HCT116 (cell line): ENCODE results near the gene UFL1. TPM values are rescaled to one million over a fixed set of nuclear protein-coding genes. Genes with fewer than 3 reads are reported as not detected.

Source experiments
- ATAC-seq: fragments of 200-7000 bp; cut with Tn5 transposase; 2 replicates; pipeline ENCODE4 v1.9.1; 2020; ENCODE audit warnings: mild to moderate bottlenecking, moderate library complexity
- BruUV-seq: library from RNA; stranded (reverse); fragments of 400-500 nt; replicated peaks from 2 replicates; lab custom pipeline; 2021; lab: Mats Ljungman, UMichigan
- CTCF ChIA-PET: fragments of 300-600 bp; sonication (Branson Sonifier 250); formaldehyde crosslinking; loops from one replicate; lab custom pipeline; 2021; ENCODE audit warnings: antibody characterized with exemption; lab: Charles Lee
- POLR2A ChIA-PET: fragments of 300-600, 350-600 bp; sonication (Branson Sonifier 250); formaldehyde crosslinking; loops from one replicate; lab custom pipeline; 2021; ENCODE audit warnings: antibody characterized with exemption; lab: Charles Lee
- RAD21 ChIA-PET, 2 experiments: fragments of 300-600 bp; sonication (Branson Sonifier 250); formaldehyde crosslinking; loops; one replicate each; lab custom pipeline; 2023; ENCODE audit warnings: low total read pairs in 2 of 2; ENCODE audit not compliant: uncharacterized antibody in 2 of 2, unreplicated experiment in 2 of 2, low non-redundant PET in 1 of 2; lab: Charles Lee
- DNase-seq: peaks from one replicate; pipeline ENCODE4 v3.0.0-alpha.2; 2010; ENCODE audit warnings: low read depth, low spot score
- H2AFZ ChIP-seq: fragments of 200-600 bp; shearing (Covaris generic), sonication (generic); 2 replicates; pipeline ENCODE4 v1.6.1; 2017; ENCODE audit warnings: low read depth, mixed run types, mixed read lengths, antibody characterized with exemption, low read length; ENCODE audit not compliant: poor library complexity, severe bottlenecking
- H3K27ac ChIP-seq: 2 replicates; pipeline ENCODE4 v1.5.1; 2012; ENCODE audit warnings: low read depth, low read length
- H3K27me3 ChIP-seq: fragments of 200-600 bp; sonication (generic); 2 replicates; pipeline ENCODE4 v1.6.1; 2016; ENCODE audit warnings: mixed run types, low read length, mixed read lengths; ENCODE audit not compliant: insufficient read depth
- H3K36me3 ChIP-seq, 2 experiments: fragments of 200-500 bp in 1 of 2; fragments of 200-600 bp in 1 of 2; sonication (Bioruptor generic) in 1 of 2; sonication (generic) in 1 of 2; 2 replicates each; pipeline versions ENCODE4 v1.5.1 to v1.6.1; 2014 to 2016; ENCODE audit warnings: low read length in 2 of 2, inconsistent platforms in 1 of 2, mixed read lengths in 1 of 2, mixed run types in 1 of 2; ENCODE audit not compliant: insufficient read depth in 2 of 2, control insufficient read depth in 1 of 2
- H3K4me1 ChIP-seq, 2 experiments: fragments of 200-600 bp in 1 of 2; sonication (generic) in 1 of 2; 2 replicates each; pipeline versions ENCODE4 v1.5.1 to v1.6.1; 2012 to 2017; ENCODE audit warnings: low read length in 2 of 2, inconsistent platforms in 1 of 2, mild to moderate bottlenecking in 1 of 2, mixed read lengths in 1 of 2, mixed run types in 1 of 2, moderate library complexity in 1 of 2; ENCODE audit not compliant: insufficient read depth in 2 of 2, control insufficient read depth in 1 of 2
- H3K4me2 ChIP-seq: fragments of 200-600 bp; sonication (generic); 2 replicates; pipeline ENCODE4 v1.6.1; 2017; ENCODE audit warnings: mixed run types, low read length, mixed read lengths
- H3K4me3 ChIP-seq, 2 experiments: fragments of 200-600 bp in 1 of 2; sonication (generic) in 1 of 2; replicated peaks in 1 of 2; 2 replicates each; pipeline ENCODE4 v1.5.1; 2011 to 2016; ENCODE audit warnings: low read length in 2 of 2, control low read depth in 1 of 2, low read depth in 1 of 2, mild to moderate bottlenecking in 1 of 2, mixed read lengths in 1 of 2, mixed run types in 1 of 2
- H3K79me2 ChIP-seq: fragments of 200-600 bp; sonication (generic); 2 replicates; pipeline ENCODE4 v1.6.1; 2017; ENCODE audit warnings: mild to moderate bottlenecking, mixed run types, low read length, moderate library complexity, mixed read lengths; ENCODE audit not compliant: insufficient read depth
- H3K9ac ChIP-seq: fragments of 200-600 bp; sonication (generic); 2 replicates; pipeline ENCODE4 v1.6.1; 2016; ENCODE audit warnings: low read length, mixed read lengths
- H3K9me2 ChIP-seq: fragments of 200-600 bp; sonication (generic), shearing (Covaris generic); 2 replicates; pipeline ENCODE4 v1.6.1; 2017; ENCODE audit warnings: mixed run types, mild to moderate bottlenecking, moderate library complexity; ENCODE audit not compliant: insufficient read depth
- H3K9me3 ChIP-seq, 2 experiments: fragments of 200-500 bp in 1 of 2; fragments of 200-600 bp in 1 of 2; sonication (Bioruptor generic) in 1 of 2; sonication (generic) in 1 of 2; 2 replicates each; pipeline ENCODE4 v1.6.1; 2014 to 2017; ENCODE audit warnings: low read length in 2 of 2, mixed read lengths in 2 of 2, inconsistent platforms in 1 of 2, low read depth in 1 of 2, mild to moderate bottlenecking in 1 of 2, mixed run types in 1 of 2, moderate library complexity in 1 of 2; ENCODE audit not compliant: control insufficient read depth in 1 of 2, insufficient read depth in 1 of 2
- H4K20me1 ChIP-seq: fragments of 200-600 bp; sonication (generic), shearing (Covaris generic); 2 replicates; pipeline ENCODE4 v1.6.1; 2017; ENCODE audit warnings: mixed run types, mild to moderate bottlenecking, moderate library complexity; ENCODE audit not compliant: insufficient read depth
- ATF3 ChIP-seq: IDR thresholded peaks from 2 replicates; pipeline ENCODE4 v1.6.1; 2012
- CBX3 ChIP-seq: IDR thresholded peaks from 2 replicates; pipeline ENCODE4 v1.6.1; 2012; ENCODE audit warnings: low read depth
- CEBPB ChIP-seq: IDR thresholded peaks from 2 replicates; pipeline ENCODE4 v1.6.1; 2012; ENCODE audit warnings: low read depth
- CTCF ChIP-seq, 3 experiments: fragments of 200-600 bp in 1 of 3; sonication (generic) in 1 of 3; IDR thresholded peaks in 2 of 3; conservative IDR thresholded peaks in 1 of 3; 2 replicates each; pipeline ENCODE4 v1.5.1; 2012 to 2017; ENCODE audit warnings: low read depth in 2 of 3, low read length in 2 of 3, antibody characterized with exemption in 1 of 3, borderline replicate concordance in 1 of 3, control low read depth in 1 of 3, mild to moderate bottlenecking in 1 of 3, mixed read lengths in 1 of 3, mixed run types in 1 of 3, moderate library complexity in 1 of 3; ENCODE audit not compliant: insufficient read depth in 1 of 3
- EZH2 ChIP-seq: fragments of 200-600 bp; sonication (generic); IDR thresholded peaks from 2 replicates; pipeline ENCODE4 v1.6.1; 2017; ENCODE audit warnings: antibody characterized with exemption, mixed run types
- EZH2phosphoT487 ChIP-seq: fragments of 200-600 bp; IDR thresholded peaks from 2 replicates; pipeline ENCODE4 v1.6.1; 2018; ENCODE audit warnings: antibody characterized with exemption, borderline replicate concordance
- POLR2A ChIP-seq: IDR thresholded peaks from 2 replicates; pipeline ENCODE4 v1.7.0; 2011; ENCODE audit warnings: borderline replicate concordance; ENCODE audit not compliant: insufficient read depth, insufficient read length; ENCODE audit errors: extremely low read depth
- SP1 ChIP-seq: IDR thresholded peaks from 2 replicates; pipeline ENCODE4 v1.6.1; 2012; ENCODE audit warnings: low read depth
- ZFX ChIP-seq: fragments of 450-650 bp; IDR thresholded peaks from 2 replicates; pipeline ENCODE4 v1.6.1; 2017
- intact Hi-C: fragments of 100-400 bp; cut with micrococcal nuclease; formaldehyde crosslinking; loops from 2 replicates; pipeline ENCODE4 v1.10.0; 2022
- total RNA-seq: library from RNA; stranded (reverse); gene quantifications from one replicate; pipeline ENCODE4 v1.2.1, GENCODE V29; 2021; ENCODE audit not compliant: unreplicated experiment
- TF ChIP-seq, protein P1 (sequence below): IDR thresholded peaks from 2 replicates; pipeline ENCODE4 v1.6.1; 2012

UFL1 gene
- total RNA-seq, 1 experiment from 2014 or later = 19.6 TPM

DNA sequence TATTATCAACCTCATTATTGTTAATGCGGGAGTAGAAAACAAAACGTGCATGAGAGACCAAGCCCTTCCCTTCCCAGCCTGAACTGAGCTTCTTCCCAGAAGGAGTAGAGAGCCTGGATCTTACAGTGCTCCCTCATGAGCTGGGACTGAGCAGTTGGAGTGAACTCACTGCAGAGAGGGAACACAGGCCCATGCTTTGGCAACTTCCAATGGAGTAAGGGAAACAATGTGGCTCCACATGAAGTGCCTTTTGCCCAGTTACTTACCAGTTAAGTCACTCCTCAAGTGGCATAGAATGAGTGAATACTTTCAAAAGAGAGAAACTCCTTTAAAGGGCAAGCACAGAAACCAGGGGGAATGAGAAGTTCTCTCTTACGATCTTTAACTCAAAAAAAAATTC, 53.8 kb downstream of the UFL1 start:
- intact Hi-C loops = no loop called here
- Histone ChIP-seq H4K20me1 (no peaks in the 10 kb centered on the region), H3K9ac (no peak overlapping the region), H3K9me2 (no peaks in the 10 kb centered on the region), H3K27ac (no peak overlapping the region), H3K9me3 (peaks cover 0 to 2% of the 10 kb centered on the region in 2 experiments; a peak in 2 of 4 replicates), H3K36me3 (no peaks in the 10 kb centered on the region), H3K4me1 (no peaks in the 10 kb centered on the region), H3K79me2 (no peaks in the 10 kb centered on the region), H3K4me2 (no peak overlapping the region), H2AFZ (no peak overlapping the region), H3K4me3 (no peak overlapping the region), H3K27me3 (no peaks in the 10 kb centered on the region)
- TF ChIP-seq, protein P1, sequence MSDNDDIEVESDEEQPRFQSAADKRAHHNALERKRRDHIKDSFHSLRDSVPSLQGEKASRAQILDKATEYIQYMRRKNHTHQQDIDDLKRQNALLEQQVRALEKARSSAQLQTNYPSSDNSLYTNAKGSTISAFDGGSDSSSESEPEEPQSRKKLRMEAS = no peak
- no peak for TF ChIP-seq EZH2phosphoT487
- no peak for TF ChIP-seq CBX3
- no peak for TF ChIP-seq SP1
- no peak for TF ChIP-seq POLR2A
- no peak for TF ChIP-seq CEBPB
- TF ChIP-seq ATF3 = no peak
- no peak for TF ChIP-seq EZH2
- TF ChIP-seq CTCF (IDR thresholded peaks at IDR 0.05 in 2 of 3, conservative IDR thresholded peaks at IDR 0.05 in 1 of 3; ENCODE audit: borderline replicate concordance in 1 of 3, insufficient read depth in 1 of 3, low read depth in 2 of 3, low read length in 2 of 3) = no peak
- no peak for TF ChIP-seq ZFX
- POLR2A ChIA-PET = no interaction called here
- BruUV-seq = no TSS peak
- CTCF ChIA-PET = no interaction called here
- DNase-seq = no peak
- RAD21 ChIA-PET = no interaction called here
- no peak for ATAC-seq
